ENCODE results near the gene ATP7A.

ATP7A gene

DNA sequence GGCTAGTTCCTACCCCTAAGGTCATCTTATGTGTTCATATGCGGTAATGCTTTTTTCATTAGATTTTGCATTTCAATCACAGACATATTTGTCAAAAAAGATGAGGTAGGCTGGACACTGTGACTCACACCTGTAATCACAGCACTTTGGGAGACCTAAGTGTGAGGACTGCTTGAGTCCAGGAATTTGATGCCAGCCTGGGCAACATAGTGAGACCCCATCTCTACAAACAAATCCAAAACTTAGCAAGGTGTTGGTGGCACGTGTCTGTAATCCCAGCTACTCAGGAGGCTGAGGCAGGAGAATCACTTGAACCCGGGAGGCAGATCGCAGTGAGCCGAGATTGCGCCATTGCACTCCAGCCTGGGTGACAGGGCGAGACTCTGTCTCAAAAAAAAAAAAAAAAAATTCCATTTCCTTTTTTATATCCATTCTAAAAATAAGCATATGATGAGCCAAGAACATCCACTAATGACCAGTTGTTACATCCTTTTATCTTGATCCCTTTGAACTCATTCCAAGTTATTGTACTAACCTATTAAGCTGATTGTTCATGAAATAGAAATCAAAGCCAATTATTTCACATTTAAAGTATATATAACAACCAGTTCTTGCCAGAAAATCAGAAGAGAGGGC, 35.5 kb downstream of the ATP7A start:
- DNase-seq: no peak

DNA sequence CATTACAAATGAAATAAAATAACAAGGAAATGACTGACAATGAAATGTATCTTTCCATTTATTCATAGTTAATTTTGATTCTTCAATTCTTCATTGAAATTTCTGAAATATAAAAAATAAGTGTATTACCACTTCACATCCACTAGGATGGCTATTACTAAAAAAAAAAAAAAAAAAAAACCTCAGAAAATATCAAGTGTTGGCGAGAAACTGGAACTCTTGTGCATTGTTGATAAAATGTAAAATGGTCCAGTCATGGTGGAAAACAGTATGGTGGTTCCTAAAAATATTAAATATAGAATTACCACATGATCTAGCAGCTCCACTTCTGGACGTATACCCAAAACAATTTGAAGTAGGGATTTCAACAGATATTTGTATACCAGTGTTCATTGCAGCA, 36.1 kb downstream of the ATP7A start:
- no peak for DNase-seq

DNA sequence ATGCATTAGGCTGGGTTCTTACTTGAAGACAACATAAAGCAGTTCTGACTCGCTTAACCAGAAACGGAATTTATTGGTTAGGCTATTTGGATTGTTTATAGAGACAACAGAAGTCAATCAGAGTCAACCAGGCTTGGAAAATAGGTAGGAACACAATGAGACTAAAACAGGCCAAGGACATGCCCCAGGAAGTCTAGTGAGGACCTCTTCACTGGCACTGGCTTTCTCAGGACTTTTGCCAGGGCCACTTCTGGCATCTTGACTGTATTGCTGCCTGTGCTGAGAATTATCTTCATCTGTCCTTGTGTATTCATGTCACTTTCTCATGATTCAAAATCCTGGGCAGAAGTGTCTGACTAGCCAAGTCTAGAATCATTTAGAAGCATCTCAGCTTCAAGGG, 39.3 kb downstream of the ATP7A start:
- no peak for DNase-seq

DNA sequence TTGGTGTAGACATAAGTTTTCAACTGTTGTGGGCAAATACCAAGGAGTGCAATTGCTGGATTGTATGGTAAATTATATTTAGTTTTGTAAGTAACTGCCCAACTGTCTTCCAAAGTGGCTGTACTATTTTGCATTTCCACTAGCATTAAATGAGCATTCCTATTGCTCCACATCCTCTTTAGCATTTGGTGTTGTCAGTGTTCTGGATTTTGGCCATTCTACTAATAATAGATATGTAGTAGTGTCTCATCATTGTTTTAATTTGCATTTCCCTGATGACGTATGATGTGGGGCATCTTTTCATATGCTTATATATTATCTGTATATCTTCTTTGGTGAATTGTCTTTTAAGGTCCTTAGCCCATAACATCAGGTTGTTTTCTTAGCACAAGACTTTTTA, 41.7 kb downstream of the ATP7A start:
- no peak for DNase-seq

DNA sequence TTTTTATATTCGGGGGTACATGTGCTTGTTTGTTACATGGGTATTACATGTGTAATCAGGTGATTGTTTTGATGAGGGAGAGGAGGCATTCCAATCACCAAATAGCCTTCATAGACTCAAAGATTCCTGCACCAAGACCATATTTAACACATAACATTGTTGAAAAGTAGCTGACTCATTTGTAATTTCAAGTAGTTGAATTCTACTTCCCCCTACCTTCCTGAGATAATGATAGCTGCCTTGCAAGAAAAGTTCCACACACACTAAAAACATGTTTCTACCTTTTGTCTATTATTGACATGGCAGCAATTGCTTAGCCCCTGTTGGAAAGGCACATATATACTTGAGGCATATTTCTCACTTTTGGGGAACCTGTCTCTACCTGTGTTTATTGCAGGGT, 42.8 kb downstream of the ATP7A start:
- no peak for DNase-seq

DNA sequence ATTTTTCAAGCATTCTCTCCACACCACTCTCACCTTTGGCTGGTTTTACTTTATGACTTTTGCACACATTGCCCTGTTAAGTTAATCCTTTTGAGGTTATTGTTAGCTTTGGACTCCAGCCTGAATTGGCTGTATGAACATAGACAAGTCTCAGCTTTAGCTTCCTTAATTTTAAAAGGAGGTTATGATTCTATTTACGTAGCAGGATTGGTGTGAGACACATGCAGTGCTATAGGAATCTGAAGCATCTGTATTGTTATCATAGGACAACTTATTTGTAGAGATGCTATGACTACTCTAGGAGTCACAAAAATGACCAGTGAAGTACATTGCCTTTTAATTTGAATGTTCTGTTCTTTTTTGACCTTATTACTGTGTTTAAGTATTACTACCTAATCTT, 43.2 kb downstream of the ATP7A start:
- no peak for DNase-seq

DNA sequence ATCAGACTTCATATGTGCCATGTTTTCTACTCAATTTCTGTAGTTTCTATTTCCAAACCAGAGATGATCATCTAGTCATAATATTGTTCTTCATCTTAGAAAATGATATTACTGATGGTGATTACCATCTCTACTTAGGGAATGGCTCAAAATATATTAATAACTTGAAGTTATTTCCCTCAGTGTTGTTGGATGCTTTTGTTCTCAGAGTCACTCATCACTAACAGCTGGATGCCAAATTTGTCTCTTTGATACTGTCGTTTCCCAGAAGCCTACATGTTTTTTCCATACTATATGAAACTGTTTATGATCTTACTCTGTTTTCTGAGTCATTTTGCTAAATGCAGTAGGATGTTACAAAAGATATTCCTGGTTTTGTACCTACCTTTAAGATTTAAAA, 50.1 kb downstream of the ATP7A start:
- DNase-seq: no peak

DNA sequence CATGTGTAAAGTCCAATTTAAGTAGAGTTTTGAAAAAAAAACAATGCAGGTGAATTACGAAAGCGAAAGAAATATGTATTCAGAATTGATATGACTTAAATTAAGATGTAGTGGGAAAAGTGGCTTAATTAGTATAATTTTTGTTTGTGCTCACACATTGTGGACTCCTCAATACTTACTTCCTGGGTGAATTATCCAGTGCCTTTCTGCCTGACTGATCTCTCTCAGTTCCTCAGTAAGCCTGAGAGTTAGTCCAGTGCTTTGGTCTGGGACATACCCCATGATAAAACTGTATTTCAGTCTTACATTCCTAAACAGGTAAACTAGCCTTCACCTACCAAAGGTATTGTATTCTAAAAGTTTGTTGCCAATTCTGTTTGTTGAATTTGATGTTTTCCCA, 50.6 kb downstream of the ATP7A start:
- no peak for DNase-seq

DNA sequence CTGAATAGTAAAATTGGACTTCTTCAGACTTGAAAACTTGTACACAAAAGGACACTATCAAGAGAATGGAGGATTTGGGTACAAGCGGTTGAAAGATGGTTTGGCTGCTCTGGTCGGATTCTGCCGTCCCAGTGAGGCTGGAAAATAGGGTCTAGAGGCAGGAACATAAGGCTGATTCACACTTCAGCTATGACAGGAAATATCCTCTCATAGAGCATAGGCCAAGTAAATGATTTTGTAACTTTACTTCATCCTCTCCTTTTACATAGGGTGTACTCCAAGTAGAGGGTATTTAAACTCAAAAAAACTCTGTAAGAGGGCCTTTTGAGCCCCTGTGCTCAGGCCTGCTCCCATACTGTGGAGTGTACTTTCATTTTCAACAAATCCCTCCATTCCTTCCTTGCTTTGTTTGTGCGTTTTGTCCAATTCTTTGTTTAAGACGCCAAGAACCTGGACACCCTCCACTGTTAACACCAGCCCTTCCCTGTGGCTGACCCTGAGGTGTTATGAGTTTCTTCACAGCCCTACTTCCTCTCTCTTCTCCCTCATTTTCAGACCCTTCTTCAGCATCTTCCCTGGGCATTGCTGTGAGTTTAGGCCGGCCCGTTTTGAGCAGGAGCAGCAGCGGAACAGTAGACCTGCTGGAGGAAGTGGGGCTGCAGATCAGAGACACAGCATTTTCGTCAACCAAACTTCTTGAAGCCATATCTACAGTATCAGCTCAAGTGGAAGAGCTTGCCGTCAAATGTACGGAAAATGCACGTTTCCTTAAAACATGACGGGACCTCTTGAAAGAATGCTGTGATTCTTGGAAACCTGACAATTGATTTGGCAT, 51.8 kb downstream of the ATP7A start:
- DNase-seq: no peak

DNA sequence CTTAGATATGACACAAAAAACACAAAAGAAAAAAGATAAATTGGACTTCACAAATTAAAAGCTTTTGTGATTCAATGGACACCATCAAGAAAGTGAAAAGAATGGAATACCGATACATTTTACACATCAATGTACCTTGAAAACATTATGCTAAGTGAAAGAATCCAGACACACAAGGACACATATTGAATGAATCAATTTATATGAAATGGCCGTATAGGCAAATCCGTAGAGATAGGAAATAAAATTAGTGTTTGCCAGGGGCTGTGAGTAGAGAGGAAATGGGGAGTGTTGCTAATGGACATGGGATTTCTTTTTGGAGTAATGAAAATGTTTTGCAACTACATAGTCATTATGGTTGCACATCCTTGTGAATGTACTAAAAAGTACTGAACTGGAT, 55.9 kb downstream of the ATP7A start:
- DNase-seq: no peak

DNA sequence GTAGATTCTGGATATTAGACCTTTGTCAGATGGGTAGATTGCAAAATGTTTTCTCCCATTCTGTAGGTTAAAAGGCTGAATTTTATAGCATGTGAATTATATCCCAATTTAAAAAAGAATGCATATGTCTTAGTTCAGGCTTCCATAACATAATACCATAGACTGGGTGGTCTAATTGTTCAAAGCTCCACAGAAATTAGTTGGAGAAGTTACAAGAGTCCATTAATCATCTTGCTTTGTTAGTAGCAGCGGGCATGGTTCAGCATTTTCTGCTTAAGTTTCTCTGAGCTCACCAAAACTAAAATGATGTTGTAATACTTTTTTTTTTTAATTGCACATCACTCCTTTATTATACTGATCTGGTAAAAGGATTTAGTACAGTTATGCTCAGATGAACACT, 57.1 kb downstream of the ATP7A start:
- DNase-seq: no peak

DNA sequence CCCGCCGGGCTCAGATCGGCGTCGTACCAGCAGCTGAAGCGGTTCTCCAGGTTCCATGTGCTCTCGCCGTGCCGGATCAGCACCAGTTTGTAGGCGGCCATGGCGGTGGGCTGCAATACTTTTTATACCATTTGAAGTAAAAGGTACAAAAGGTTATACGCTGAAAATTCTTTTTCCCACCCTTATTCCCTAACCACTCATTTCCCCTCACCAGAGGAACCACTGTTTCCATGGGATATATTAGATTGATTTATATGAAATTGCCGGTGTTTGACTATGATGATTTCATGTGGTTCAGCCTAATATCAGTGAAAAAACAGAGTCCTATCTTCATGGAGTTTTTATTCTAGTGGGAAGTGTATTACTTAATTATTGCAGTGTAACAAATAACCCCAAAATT, 59.0 kb downstream of the ATP7A start, which contains the start of gene PGAM4:
PGAM4 (minus strand) TSS at position 101 of the 400 bp plus-strand sequence; CDS start at position 101, 0 bp downstream.
- DNase-seq: no peak

DNA sequence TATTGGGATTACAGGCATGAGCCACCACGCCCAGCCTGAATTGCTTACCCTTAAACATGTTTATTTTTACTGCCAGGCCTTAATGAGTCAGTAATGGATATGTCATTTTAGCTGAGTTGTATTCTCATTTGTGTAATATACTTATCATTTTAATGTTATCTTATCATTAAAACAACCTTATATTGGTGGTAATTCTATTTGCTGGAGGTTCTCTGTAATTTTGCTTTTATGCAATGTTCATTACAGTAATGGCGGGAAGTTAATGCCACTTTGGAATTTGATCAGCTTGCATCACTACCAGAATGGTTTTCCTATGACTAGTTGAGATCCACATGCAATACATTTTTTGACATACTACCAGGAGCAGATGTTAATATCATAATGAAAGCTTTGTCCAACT, 65.3 kb downstream of the ATP7A start:
- DNase-seq: no peak

DNA sequence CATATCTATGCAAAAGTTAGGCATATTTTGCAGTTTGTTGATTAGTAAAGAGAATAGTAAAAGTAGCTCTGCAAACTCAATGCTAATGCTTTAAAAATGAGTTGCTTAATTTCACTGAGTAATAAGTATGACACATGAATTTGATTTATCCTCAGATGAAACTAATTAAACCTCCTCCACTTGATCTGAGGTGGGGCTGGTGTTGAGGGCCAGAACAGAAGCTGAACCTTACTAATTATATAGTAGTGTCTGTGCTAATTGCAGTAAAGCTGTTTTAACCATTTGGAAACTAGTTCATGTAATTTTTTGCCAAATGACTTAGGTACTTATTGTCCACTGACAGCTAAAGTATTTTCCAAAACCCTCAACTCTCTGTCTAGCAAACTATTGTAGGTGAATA, 66.6 kb downstream of the ATP7A start:
- DNase-seq: no peak

DNA sequence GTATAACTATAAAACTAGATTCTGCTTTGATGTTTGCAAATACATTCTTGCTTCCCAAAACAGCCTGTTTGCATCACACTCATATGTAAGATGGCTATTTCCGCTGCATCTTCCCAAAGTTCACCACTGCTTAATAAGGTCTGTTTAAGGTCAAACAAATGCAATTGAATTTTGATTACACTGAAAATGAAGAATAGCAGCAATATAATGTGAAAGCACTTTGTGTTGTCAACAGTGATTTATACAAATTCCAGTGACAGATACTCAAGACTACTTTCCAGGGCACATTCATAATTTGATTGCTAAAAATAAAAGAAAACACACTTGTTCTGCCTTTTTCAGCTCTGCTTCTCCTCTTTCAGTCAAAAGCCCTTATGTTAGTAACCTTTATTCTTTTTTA, 67.0 kb downstream of the ATP7A start:
- DNase-seq: no peak

DNA sequence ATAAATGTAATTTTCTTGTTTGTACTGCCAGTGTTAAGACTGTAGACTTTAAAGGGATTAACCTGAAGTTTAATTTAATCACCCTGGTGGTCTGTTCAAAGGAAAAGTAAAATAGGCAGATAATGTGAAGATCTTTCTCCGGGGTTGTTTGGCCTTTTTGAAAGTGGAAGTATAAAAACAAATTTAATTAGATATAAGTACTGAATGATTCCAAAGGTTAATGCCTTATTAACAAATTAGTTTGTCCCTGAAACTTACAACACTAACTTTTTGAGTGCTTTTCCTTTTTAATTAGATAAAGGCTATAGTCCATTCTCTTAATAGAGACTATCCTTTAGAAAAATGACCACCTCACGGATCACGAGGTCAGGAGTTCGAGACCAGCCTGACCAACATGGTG, 69.4 kb downstream of the ATP7A start:
- DNase-seq: no peak

DNA sequence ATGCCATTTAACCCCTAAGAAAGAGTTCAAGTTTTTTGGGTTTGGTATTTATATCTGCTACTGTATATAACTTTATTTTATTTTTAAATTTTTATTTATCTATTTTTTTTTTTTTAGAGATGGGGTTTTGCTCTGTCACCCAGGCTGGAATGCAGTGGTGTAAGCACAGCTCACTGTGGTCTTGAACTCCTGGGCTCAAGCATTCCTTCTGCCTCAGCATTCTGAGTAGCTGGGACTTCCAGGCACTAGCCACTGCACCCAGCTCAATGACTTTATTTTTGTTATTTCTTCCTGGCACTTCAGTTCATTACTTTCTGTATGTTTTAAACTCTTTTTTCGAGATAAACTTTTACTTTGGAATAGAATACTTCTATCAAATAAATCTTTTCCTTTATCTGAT, 101.4 kb downstream of the ATP7A start:
- DNase-seq: no peak

DNA sequence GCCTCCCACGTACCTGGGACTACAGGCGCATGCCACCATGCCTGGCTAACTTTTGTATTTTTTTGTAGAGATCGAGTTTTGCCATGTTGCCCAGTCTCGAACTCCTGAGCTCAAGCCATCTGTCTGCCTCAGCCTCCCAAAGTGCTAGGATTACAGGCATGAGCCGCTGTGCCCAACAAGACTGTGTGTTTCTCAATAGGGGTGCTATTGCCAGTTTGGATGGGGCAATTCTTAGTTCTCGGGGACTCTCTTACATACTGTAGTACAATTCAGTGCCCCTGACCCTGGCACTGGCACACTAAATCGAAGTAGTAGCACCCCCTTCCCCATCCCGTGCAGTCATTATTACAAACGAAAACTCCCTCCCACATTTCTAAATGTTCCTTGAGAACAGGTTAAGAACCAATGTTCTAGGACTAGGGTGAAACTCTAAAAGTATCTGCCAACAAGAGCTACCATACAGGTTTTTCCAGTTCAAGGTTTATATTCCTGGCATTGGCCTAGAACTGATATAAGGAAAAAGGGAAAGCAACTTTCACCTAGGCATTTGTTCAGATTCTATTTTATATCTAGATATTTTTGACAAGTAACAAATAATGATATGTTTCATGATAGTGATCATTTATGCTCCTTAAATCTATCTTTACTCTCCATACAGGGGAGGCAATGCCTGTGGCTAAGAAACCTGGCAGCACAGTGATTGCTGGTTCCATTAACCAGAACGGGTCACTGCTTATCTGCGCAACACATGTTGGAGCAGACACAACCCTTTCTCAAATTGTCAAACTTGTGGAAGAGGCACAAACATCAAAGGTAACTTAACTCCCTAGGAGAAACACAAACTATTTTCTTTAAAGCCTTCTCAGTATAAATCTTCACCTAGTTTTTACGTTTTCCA, 109.3 kb downstream of the ATP7A start:
- no peak for DNase-seq

DNA sequence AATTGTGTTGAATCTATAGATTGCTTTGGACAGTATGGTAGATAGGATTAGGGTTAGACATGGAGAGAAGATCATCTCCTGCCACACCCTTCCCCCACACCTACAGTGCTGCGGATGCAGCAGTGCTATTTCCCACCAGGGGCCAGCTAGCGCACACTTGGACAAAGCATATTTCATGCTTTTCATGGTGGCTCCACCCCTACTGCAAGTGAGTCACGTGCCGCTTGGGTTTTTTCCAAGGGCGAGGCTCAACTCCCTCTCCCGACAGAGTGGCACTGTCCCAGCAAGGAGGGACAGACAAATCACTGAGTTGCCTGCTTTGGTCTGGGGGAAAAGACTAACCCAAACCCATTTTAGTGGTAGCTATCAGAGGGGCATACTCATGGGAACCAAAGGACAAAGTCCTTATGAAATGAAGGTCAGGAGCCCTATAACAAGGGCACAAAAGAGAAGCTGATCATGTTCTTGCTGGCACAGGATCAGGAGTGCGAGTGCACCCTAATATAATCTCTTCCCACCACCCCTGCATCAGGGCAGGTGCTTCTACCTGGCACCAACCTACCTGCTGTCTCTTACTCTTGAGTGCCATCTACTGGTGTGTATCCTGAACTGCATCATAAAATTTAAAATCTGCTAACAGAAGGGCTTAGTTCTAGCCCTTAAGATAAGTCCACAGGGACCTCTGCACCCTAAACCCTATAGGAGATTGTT, 114.0 kb downstream of the ATP7A start:
- DNase-seq: no peak

DNA sequence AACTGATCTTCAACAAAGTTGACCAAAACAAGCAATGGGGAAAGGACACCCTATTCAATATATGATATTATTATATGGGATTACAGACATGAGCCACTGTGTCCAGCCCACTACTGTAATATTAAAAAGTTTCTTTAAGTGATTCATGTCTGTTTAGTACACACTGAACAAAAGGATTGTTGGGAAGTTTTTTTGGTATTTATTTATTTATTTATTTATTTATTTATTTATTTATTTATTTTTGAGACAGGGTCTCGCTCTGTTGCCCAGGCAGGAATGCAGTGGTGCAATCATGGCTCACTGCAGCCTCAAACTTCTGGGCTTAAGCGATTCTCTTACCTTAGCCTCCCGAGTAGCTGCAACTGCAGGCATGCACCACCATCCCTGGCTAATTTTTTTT, 117.3 kb downstream of the ATP7A start:
- DNase-seq: no peak

DNA sequence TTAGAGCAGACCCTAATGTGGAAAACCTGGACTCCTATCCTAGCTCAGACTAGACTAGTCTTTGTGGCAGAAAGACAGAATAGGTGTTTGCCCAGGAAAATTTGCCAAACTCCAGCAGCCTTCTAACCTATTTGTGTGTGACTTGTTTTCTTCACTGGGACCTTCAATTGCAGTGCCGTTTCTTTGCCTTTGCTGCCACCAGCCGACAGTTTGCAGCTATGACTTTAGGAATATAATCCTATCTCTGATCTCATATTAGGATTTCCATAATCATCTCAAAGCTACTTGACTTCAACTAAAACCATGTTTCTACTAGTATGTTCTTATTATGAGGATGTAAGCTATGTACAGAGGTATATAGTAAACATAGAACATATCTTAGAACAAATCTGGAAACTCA, 119.2 kb downstream of the ATP7A start:
- no peak for DNase-seq

DNA sequence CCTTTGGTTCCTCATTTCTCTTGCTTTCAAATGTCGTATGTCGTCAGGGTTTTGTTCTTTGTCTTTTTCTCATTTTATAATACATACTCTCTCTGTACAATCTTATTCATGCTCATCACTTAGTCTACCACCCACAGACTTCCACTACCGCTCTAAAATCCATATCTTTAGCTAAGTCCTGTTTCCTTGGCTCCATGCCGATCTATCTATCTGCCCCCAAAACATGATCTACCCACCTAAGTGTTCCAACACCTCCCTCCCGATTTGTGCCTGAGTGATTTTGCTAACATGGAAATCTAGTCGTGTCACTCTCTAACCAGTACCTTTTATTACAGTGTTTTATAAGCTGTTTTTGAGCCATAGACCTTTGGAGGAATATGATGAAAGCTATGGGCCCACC, 124.6 kb downstream of the ATP7A start:
- no peak for DNase-seq

DNA sequence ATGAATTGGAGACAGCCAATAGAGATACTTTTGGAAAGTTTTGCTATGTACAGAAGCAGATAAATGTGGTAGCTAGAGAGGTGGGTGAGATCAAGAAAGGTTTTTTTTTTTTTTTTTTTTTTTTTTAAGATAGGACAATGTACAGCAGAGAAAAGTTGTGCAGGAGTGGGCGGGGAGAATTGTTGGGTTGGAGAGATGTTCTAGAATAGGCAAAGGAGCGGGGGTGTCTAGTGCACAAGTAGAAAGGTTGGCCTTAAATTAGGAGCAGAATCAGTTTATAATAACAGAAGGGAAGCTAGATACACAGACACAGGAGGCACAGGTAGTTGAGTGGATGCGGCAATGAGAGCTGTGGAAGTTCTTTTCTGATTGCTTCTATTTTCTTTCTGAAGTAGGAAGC, 127.4 kb downstream of the ATP7A start:
- DNase-seq: no peak
